Stimulated activated CD8-positive, alpha-beta memory T cell treated with anti-CD3 and anti-CD28 coated beads, Interleukin-2, amount 100 ng/mL, for 48 hours (primary cell): ENCODE data around the gene PLPP4.

Experiments used
- DNase-seq, 2 donors: peaks; one replicate each; pipeline ENCODE4 v3.0.0-alpha.2; 2020; ENCODE audit warnings: low read depth in 2 of 2

PLPP4 gene

DNA sequence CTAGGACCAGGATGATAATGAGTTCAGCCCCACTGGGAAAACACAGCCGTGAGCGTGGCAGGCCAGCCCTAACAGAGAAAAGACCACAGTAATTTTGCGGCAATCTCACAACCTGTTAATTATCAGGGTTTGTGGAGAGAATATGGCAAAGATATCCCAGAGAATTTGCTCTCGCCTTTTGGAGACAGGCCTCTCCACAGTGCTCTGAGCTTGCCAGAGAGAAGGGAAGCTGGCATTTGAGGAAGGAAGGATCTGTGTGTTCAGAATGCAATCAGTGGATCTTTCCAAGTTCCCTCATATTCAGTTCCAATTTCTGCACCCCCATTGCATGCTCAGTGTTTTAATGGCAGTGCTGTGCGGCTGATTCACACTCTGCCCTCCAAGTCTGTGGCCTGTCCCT is 60.2 kb downstream of the PLPP4 start:
- no peak for DNase-seq

DNA sequence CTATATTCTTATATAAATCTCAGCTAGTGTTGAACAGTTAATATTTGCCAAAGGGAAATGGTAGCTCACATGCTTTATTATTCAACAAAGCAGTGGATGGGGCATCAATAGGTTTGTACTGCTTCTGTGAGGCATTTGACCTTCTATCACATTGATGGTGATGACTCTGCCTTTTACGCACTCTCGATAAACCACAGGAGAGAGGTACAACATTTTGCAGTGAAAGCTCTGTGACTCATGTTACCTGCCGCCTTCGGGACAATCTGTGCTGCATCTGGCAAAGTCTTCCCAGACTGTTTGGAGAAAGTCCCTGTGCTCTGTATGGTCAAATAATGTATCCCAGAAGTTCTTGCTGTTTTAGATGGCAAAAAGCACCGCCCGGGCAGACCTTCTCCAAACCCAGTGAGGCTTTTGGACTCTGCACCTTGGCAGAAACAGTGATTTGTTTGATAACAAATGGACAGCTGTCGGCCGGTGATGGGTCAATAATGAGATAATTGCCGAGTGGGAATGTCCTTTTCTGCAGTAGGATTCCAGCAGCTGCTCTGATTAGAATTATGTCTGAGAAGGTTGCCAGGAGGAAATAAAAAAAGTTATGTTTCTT is 61.0 kb downstream of the PLPP4 start:
- DNase-seq = no peak

DNA sequence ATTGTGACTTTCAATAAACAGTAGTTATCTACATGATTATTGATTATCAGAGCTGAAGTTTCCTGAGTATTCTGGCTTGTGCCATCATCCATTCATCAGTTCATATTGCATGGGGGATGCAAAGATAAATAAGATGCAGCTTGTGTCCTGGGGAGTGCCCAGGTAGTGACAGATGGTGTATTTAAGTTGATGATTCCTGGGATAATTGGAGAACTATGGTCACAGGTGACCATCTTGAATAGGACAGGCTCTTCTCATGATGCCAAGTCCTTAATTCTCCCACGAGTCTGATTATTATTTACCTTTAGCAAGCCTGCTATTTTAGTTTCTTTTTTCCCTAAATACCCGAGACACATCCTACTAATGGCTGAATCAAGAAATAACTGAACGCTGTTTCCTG is 64.9 kb downstream of the PLPP4 start:
- DNase-seq = no peak

DNA sequence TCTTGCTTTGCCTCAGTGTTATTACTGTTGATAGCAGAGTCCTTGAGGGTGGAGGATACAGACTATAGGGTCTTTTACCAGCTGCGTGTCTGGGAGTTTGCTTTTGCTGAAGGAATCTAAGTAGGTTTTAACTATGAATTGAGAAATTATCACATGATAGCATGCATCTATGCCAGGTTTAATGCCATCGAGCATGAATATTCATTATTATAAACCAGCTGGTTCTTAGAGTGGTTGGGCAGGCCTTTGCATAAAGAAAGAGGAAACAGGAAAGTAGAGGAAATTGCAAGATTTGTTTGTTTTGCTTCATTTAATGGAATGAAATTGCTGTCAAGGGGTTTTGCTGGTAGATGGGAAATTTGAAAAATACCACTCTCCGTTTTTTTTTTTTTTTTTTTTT is 70.7 kb downstream of the PLPP4 start:
- no peak for DNase-seq

DNA sequence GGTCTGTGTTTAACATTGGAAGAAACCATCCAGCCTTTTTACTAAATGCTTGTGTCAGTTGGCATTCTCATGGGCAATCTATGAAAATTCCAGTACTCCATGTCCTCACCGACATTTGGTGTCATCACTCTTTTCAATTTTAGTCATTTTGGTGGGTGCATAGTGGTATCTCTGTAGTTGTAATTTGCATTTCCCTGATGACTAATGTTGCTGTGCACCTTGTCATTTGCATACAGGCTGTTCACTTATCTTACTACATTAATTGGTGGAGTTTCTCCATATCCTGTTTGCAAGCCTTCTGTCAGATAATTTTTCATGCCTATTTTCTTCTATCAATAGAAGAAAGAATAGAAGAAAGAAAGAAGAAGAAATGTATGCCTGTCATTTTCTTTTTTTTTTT is 73.7 kb downstream of the PLPP4 start:
- DNase-seq = no peak

DNA sequence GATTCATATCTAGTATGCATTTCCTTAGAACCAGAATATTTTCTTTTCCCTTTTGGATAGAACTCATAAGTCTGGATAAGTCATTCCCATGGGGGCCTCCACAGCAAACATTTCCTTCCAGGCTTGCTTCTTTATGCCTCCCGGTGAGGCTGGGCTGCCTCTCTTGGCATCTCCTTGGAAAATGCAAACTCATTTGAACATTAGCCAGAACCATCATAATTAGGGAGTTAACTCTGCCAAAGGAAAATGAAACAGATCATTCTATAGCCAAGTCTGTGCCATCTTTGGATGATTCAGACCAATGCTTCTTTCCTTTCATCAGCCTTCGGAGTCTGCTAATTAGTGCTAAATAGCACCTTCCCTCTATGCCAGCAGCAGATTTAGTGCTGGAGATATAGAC is 81.1 kb downstream of the PLPP4 start:
- no peak for DNase-seq

DNA sequence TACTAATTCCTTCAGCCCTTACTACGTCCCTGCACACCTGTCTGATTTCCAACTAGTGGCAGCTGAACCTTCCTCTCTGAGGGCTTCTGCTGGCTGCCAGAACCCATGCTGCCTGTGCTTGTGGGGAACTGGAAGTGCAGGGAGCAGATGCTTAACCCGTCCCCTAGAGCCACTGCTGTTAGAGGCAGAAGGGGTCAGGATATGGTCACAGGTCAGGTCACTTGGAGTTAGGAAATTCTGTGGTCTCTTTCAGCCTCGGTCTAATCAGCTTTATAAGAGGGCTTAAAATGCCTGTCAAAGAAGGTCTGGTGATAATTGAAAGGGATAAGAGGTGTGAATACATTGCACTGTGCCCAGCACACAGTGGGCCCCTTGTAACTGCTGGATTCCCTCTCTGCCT is 82.0 kb downstream of the PLPP4 start:
- no peak for DNase-seq

DNA sequence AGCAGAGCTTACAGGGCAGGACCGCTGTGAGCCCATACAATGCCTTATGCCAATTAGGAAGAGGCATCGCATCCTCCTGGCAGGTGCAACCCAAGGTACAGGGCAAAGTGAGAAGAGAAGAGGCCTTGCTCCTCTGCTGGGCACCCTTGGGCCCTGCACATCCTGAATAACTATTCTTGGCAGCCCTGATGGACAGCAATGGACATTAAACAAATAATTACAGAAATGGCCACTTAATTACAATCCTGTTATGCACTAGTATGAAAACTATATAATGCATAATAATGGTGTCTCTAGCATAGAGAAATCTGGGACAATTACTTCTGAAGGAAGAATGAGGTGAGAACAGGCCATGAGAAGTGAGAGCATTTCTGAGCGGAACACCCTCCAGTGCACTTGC is 83.5 kb downstream of the PLPP4 start:
- no peak for DNase-seq

DNA sequence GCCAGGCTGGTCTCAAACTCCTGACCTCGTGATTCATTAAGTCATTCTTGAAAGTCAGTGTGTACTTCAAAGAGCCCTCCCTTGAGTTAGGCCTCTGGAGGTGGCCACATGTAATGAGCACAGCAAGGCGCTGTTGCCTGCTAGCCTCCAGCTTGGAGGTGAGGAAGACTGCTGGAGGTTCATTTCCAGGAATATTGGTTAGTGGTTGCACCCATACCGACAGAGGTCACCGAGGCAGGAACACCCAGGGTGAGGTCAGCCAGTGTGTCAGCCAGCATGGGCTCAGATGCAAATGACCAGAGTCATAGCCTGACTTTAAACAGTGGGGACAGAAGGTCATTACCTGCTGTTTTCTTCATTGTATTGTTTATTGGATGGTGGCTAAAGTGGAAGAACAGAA is 85.0 kb downstream of the PLPP4 start:
- DNase-seq = no peak

DNA sequence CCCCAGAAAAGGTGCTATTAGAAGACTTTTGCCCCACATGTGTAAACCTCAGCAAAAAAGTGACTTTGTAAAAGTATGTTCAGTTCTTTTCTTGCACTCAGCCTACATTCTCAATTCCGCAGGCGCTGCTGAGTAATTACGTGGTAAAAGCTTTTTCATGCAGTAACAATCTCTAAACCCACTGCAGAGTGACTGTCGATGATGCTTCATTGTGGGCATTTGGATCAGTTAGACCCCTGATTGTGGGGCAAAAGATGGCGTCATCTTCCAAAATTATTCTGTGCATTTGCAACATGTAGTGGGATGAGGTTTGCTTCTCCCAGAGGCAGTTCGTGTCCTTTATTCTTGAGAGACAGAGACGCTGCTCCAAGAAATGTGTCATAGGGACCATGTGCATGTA is 85.6 kb downstream of the PLPP4 start:
- DNase-seq = no peak

DNA sequence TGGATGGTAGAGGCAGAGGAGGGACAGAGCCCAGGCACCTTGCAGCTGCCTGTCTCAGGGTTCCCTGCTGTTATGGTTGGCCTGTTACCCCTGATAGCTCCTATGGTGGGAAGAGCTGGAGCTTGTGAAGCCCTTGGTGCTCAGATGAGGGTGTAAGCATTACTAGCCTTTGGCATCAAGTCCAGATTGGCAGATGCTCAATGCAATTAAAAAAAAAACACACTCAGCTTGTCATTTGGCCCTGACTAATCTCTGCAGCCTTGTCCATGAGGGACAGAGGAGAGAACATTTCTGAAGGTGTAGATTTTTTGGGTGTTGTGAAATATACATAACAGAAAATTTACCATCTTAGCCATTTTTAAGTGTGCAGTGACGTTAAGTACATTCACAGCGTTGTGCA is 86.3 kb downstream of the PLPP4 start:
- DNase-seq = no peak

DNA sequence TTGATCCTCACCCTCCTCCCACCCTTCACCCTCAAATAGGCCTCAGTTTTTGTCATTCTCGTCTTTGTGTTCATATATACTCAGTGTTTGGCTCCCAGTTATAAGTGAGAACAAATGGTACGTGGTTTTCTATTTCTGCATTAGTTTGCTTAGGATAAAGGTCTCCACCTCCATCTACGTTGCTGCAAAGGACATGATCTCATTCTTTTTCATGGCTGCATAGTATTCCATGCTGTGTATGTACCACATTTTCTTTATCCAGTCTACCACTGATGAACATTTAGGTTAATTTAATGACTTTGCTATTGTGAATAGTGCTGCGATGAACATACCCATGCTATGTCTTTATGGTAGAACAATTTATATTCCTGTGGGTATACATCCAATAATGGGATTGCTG is 91.2 kb downstream of the PLPP4 start:
- no peak for DNase-seq

DNA sequence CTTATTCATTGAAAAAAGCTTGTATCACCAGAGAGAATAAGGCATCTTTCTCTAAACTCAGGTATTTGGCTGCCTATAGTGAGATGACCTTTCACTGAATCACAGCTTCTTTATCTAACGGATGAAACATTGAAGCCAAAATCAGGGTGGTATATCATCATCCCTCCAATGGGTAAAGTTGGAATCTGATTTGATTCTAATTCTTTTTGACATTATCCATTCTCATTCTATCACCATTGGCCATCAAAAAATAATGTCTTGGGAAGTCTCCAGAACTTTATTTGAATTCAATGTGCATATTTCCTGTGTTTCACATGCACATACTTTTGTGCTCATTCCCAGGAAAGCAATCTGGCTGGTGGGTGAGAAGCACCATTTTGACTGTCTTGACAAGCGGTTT is 95.2 kb downstream of the PLPP4 start:
- DNase-seq = no peak

DNA sequence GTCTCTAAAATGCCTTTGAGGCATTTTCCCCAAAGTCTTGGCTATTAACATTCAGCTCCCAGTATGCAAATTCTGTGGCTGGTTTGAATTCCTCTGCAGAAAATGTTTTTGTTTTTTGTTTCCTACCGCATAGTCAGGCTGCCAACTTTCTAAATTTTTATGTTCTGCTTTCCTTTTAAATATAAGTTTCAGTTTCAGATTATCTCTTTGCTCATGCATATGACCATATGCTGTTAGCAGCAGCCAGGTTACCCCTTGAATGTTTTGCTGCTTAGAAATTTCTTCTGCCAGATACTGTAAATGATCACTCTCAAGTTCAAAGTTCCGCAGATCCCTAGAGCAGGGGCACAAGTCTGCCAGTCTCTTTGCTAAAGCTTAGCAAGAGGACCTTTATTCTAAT is 96.9 kb downstream of the PLPP4 start:
- DNase-seq = no peak

DNA sequence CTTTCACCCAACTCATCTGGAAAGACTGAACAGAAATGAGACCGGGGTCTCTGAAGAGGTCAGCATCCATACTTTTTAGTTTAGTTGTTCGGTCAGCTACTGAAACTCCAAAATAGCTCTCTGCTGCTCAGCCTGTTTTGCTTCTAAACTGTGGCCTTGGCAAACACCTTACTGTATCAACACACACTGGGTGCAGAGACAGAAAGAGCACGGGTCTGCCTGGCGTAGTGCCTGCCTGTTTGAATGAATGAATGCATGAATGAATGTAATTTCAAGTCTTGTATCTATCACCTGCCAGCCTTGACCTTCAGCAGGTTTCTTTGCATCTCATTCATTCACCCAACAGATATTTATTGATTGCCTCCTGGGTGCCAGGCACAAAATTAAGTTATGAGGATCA is 98.4 kb downstream of the PLPP4 start:
- DNase-seq = no peak

DNA sequence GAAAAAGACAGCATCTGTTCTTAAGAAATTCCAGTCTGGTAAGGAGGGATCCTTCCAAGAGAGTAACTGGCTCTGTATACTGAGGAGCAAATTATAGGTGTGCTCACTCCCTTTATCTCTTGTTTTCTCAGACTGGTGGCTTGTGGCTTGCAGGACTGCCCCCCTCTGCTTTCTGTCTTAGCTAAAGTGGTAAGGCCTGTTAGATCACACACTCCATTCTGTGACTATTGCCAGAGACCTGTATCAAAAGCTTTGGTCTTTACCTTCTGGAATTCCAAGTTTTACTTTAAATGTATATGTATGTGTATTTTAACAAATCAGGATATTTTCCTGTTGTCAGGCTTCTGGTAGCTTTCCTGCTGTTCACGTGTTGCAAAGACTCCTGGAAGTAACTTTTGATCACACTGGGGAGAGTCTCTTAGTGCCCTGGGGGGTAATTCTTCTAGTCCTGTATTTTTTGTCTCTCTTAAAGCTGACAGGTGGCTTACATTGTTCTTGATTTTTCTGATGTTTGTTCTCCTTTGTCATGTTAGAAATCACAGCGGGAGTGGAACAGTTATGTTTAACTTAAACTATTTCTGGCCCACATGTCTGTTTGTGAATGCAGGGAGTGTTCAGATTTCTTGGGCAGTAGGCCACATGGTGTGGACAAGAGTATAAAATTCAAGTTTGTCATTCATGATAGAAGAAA is 99.0 kb downstream of the PLPP4 start:
- no peak for DNase-seq

DNA sequence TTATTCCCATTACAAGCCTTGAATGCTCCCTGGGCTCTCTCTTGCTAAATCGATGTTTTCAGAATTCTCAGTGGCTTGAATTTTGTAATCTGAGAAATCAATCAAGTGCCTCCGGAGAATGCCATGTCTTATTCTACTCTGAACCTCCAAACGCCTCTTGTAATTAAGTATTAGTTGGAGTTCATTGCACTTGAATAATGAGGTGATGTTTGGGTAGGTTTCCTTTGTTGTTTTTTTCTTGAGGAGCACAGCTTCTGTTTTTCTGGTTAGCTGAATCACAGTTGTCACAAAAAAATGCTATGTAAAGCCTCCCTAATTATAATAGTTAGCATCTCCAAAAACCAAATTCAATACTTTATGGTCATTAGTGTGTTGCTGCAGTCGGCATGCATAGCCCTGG is 100.3 kb downstream of the PLPP4 start:
- no peak for DNase-seq

DNA sequence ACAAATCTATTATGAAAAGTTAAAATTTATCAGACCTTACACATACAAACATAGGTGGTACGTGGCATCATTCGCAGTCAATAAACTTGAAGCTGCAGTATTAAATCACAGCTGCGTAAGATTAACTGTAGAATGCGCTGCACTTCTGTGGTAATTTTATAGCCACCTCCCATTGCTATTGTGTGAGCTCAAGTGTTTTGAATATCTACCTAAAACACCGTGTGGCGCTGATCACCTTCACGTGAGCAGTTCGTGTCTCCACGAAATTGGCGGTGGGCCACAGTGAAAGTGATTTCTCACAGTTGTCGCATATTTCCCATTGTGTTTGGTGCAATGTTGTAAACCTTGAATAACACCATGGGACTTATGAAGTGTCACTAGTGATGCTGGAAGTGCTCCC is 102.8 kb downstream of the PLPP4 start:
- no peak for DNase-seq

DNA sequence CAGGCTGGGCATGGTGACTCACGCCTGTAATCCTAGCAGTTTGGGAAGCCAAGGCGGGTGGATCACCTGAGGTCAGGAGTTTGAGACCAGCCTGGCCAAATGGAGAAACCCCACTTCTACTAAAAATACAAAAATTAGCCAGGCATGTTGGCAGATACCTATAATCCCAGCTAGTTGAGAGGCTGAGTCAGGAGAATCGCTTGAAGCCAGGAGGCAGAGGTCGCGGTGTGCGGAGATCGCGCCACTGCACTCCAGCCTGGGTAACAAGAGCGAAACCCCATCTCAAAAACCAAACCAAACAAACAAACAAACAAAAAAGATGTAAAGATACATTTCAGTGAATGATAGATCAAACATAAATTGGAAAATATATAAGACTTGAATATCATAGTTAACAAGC is 105.9 kb downstream of the PLPP4 start:
- DNase-seq = no peak

DNA sequence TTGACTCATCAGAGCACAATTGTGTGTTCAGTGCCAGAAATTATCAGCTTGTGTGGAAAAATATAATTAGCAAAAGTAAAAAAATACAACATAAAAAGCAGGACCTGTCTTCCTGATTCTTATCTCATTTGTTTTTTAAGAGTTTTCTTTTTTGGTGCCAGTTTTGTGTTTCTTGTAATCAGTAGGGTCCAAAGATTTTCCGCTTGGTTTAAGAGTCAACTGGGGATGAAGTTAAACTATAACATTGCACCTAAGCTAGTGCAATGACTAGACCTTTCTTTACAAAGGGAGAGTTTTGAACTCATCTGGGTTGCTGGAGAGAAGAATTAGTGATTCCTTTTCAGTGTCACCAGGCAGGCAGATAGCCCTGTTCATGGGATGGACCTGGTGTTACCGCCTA is 113.4 kb downstream of the PLPP4 start:
- no peak for DNase-seq

DNA sequence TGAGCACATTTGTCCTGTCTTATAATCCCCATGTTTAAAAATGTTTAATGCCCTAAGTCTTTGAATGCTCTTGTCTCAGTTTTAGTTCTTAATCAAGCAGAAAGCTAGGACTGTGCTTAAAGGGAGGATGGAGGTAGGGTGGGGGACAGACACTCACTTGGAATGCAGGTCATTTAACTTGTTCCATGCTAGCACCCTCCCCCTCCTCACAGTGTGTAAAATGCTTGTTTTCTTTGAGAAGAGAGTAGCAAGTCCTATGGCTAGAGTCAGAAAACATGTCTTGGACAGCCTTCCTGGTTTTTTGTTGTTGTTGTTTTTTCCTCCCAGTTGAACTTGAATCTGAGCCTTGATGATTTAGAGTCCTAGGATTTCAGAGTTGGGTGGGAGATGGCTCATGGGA is 114.2 kb downstream of the PLPP4 start:
- DNase-seq = no peak

DNA sequence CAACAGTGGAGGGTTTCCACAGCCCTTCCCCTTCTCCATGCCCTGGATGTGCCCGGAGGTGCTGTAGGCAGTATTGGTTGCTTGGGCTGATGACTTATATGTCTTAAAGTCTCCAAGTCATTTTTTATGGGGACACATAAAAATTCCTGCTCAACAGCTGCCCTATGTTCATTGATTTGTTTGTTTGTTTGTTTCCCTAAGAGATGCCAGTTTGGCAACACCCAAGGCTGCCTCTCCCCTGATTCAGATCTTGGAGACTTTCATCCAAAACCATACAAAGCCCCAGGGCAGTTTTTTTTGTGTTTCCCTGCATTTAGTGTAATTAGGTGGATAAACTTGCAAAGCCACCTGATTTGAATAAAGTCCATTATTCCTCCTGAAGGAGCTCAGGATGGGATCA is 115.3 kb downstream of the PLPP4 start:
- DNase-seq = no peak

DNA sequence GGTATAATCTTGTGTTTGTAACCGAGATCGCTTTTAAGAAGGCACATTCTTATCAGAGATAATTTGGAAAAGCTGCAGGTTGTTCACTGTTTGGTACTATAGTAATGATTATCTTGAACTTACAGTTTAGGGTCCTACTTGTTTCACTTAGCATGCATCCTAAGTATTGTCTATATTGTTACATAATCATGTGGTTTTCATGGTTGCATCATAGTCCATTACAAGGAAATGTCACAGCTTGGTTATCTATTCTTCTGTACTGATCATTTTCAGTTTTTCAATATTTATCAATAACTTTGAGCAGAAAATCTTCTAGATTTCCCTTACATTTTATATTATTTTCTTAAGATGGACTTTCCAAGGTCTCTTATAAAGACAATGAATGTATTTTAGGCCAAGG is 116.3 kb downstream of the PLPP4 start:
- DNase-seq = no peak

DNA sequence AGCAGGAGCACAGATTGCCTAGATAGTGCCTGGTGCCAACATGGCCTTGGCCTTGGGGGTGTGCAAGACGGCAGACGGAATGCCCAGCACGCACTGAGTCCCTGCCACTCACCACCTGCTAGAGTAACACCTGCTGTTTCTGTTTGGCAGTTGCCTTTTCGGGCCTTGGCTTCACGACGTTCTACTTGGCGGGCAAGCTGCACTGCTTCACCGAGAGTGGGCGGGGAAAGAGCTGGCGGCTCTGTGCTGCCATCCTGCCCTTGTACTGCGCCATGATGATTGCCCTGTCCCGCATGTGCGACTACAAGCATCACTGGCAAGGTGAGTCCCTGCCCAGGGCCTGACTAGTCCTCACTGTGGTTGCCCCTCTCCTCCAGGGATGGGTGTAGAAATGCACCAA is 118.0 kb downstream of the PLPP4 start:
- DNase-seq = no peak
